GM12878 (cell line): ENCODE measurements around the gene TLR10. TPM values are rescaled to one million over a fixed set of nuclear protein-coding genes. Genes with fewer than 3 reads are reported as not detected.
A peak's percentile ranks its signal among the peaks of the same experiment; 100 is the strongest.

Source experiments
- ATAC-seq: fragments of 200-7000 bp; cut with Tn5 transposase; 3 replicates; pipeline ENCODE4 v1.9.1; 2020; ENCODE audit warnings: mild to moderate bottlenecking, moderate library complexity
- BruUV-seq: library from RNA; stranded (reverse); fragments of 400-500 nt; replicated peaks from 2 replicates; lab custom pipeline; 2021; lab: Mats Ljungman, UMichigan
- CTCF ChIA-PET: fragments of 300-600 bp; sonication (Branson Sonifier 250); formaldehyde crosslinking; extraction: SDS; loops from one replicate; lab custom pipeline; 2021; ENCODE audit warnings: inconsistent platforms; lab: Yijun Ruan, JAX
- POLR2A ChIA-PET: fragments of 350-600 bp; formaldehyde crosslinking; extraction: SDS; loops from one replicate; lab custom pipeline; 2021; ENCODE audit warnings: inconsistent platforms; lab: Charles Lee
- RAD21 ChIA-PET: fragments of 300-600 bp; sonication (Branson Sonifier 250); formaldehyde crosslinking; loops from one replicate; lab custom pipeline; 2023; ENCODE audit warnings: antibody characterized with exemption; ENCODE audit not compliant: unreplicated experiment; lab: Charles Lee
- SMC1A ChIA-PET: fragments of 300-600 bp; sonication (Branson Sonifier 250); formaldehyde crosslinking; loops from one replicate; lab custom pipeline; 2023; ENCODE audit not compliant: unreplicated experiment, uncharacterized antibody; lab: Charles Lee
- DNase-seq: peaks from one replicate; pipeline ENCODE4 v3.0.0-alpha.2; 2011; ENCODE audit warnings: low read depth, low spot score
- FAIRE-seq: peaks from 3 replicates; lab custom pipeline; 2011; peaks lifted over from hg19 to GRCh38; lab: Jason Lieb, UNC
- H2AFZ ChIP-seq: 2 replicates; pipeline ENCODE4 v1.6.0; 2011; ENCODE audit warnings: low read depth, low read length, control low read depth; ENCODE audit not compliant: control insufficient read depth
- H3K27ac ChIP-seq: 2 replicates; pipeline ENCODE4 v1.5.1; 2011; ENCODE audit warnings: control low read depth; ENCODE audit not compliant: control insufficient read depth, insufficient read depth
- H3K27me3 ChIP-seq, 2 experiments: replicated peaks in 1 of 2; 2 replicates each; pipeline versions ENCODE4 v1.6.0 to v1.6.1; 2011; ENCODE audit warnings: low read length in 1 of 2; ENCODE audit not compliant: control insufficient read depth in 2 of 2, insufficient read depth in 2 of 2
- H3K36me3 ChIP-seq, 2 experiments: 2 replicates each; pipeline ENCODE4 v1.5.1; 2011; ENCODE audit warnings: low read length in 1 of 2; ENCODE audit not compliant: control insufficient read depth in 2 of 2, insufficient read depth in 2 of 2
- H3K4me1 ChIP-seq: 2 replicates; pipeline ENCODE4 v1.6.1; 2011; ENCODE audit warnings: mild to moderate bottlenecking, low read length, moderate library complexity, mixed read lengths; ENCODE audit not compliant: control insufficient read depth, insufficient read depth
- H3K4me2 ChIP-seq: 2 replicates; pipeline ENCODE4 v1.6.0; 2011; ENCODE audit warnings: control low read depth; ENCODE audit not compliant: control insufficient read depth, insufficient read depth
- H3K4me3 ChIP-seq: fragments of 200-600 bp; sonication (generic); 2 replicates; pipeline ENCODE4 v1.5.1; 2016
- H3K79me2 ChIP-seq: 2 replicates; pipeline ENCODE4 v1.6.0; 2011; ENCODE audit warnings: low read length; ENCODE audit not compliant: control insufficient read depth, insufficient read depth
- H3K9ac ChIP-seq: 2 replicates; pipeline ENCODE4 v1.8.0; 2011; ENCODE audit warnings: low read length, control low read depth, mixed read lengths; ENCODE audit not compliant: control insufficient read depth, insufficient read depth
- H3K9me3 ChIP-seq: replicated peaks from 3 replicates; pipeline ENCODE4 v1.5.1; 2011; ENCODE audit warnings: mild to moderate bottlenecking, low read length; ENCODE audit not compliant: control insufficient read depth, insufficient read depth
- H4K20me1 ChIP-seq: 2 replicates; pipeline ENCODE4 v1.6.0; 2011; ENCODE audit not compliant: control insufficient read depth, insufficient read depth
- CBX5 ChIP-seq: sonication (generic); IDR thresholded peaks from 2 replicates; pipeline ENCODE4 v1.6.1; 2016; ENCODE audit warnings: low read depth, moderate library complexity, mild to moderate bottlenecking, inconsistent platforms
- FOXM1 ChIP-seq: IDR thresholded peaks from 2 replicates; pipeline ENCODE4 v1.6.1; 2012; ENCODE audit warnings: low read depth, mild to moderate bottlenecking, inconsistent platforms, low read length, moderate library complexity
- RAD51 ChIP-seq: fragments of 450-650 bp; IDR thresholded peaks from 2 replicates; pipeline ENCODE4 v1.6.1; 2016; ENCODE audit warnings: moderate library complexity, mild to moderate bottlenecking, inconsistent platforms
- RCOR1 ChIP-seq: conservative IDR thresholded peaks from 2 replicates; pipeline ENCODE4 v1.6.1; 2012; ENCODE audit warnings: low read depth, low read length, improper control_type of control experiment
- RELA ChIP-seq: fragments of 450-650 bp; IDR thresholded peaks from 2 replicates; pipeline ENCODE4 v1.8.0; 2014; ENCODE audit warnings: borderline replicate concordance; ENCODE audit not compliant: partially characterized antibody
- SIX5 ChIP-seq: IDR thresholded peaks from 2 replicates; pipeline ENCODE4 v1.6.1; 2011; ENCODE audit warnings: mild to moderate bottlenecking, low read depth, low read length, moderate library complexity; ENCODE audit not compliant: severe bottlenecking
- WGBS: methylation state at CpG from one replicate; pipeline ENCODE4 v1.1.6; 2016; ENCODE audit warnings: low lambda C conversion rate; ENCODE audit not compliant: insufficient replicate concordance, insufficient coverage; ENCODE audit errors: missing lambda C conversion rate; 5-methylcytosine and 5-hydroxymethylcytosine counted together
- in situ Hi-C: fragments of 300-500 bp; cut with MboI; formaldehyde crosslinking; loops from 9 replicates; pipeline ENCODE4 v1.14.3; 2018; ENCODE audit warnings: mixed read lengths
- intact Hi-C: fragments of 100-400 bp; cut with micrococcal nuclease; formaldehyde crosslinking; loops from one replicate; pipeline ENCODE4 v1.14.2; 2022; ENCODE audit not compliant: unreplicated experiment
- polyA plus RNA-seq, 11 experiments: library from polyadenylated mRNA; depleted of rRNA in 4 of 11; unstranded in 6 of 11; stranded (reverse) in 5 of 11; fragments of >200 nt; fragmentation: Nextera tagmentation in 4 of 11; fragmentation: Illumina TruSeq in 1 of 11; extraction: Ambion mirVana in 4 of 11; extraction: Trizol in 1 of 11; gene quantifications; 1 replicate in 1 of 11; 2 replicates in 10 of 11; pipeline versions ENCODE4 v1.2.1 to v1.2.3, GENCODE V29; 2011 to 2016; ENCODE audit warnings: inconsistent platforms in 2 of 11, missing spikeins in 2 of 11, low read depth in 1 of 11
- total RNA-seq, 4 experiments: library from RNA; depleted of rRNA in 3 of 4; stranded (reverse); fragments of >200 nt in 3 of 4; fragmentation: Illumina TruSeq in 1 of 4; extraction: Trizol in 1 of 4; gene quantifications; 2 replicates each; pipeline versions ENCODE4 v1.2.1 to v1.2.3, GENCODE V29; 2013 to 2021
- TF ChIP-seq, protein P1 (sequence below): fragments of 450-650 bp; IDR thresholded peaks from 2 replicates; pipeline ENCODE4 v1.6.1; 2017; ENCODE audit warnings: low read depth, mild to moderate bottlenecking, moderate library complexity

The TLR10 gene
- total and polyA plus RNA-seq, 10 of the 15 experiments (the other 5 are each of a cell fraction or from before 2014, with no cell fraction given), result 31.5 to 149 (median 64.9) TPM

DNA sequence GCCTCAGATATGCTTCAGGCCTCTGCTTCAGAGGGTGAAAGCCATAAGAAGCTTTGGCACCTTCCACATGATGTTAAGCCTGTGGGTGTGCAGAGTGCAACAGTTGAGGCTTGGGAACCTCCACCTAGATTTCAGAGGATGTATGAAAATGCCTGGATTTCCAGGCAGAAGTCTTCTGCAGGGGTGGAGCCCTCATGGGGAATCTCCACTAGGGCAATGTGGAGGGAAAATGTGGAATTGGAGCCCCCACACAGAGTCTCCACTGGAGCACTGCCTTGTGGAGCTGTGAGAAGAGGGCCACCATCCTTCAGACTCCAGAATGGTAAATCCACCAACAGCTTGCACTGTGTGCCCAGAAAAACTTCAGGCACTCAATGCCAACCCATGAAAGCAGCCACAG is 35.2 kb downstream of the TLR10 start:
- Histone ChIP-seq H4K20me1 (no peaks in the 10 kb centered on the region), H3K27ac (no peak overlapping the region), H3K4me1 (peaks cover 16% of the 10 kb centered on the region), H3K4me3 (no peak overlapping the region), H3K9me3 (peaks cover 6% of the 10 kb centered on the region), H2AFZ (no peak overlapping the region), H3K4me2 (no peak overlapping the region), H3K9ac (no peak overlapping the region), H3K79me2 (no peaks in the 10 kb centered on the region), H3K27me3 (no peaks in the 10 kb centered on the region), H3K36me3 (no peaks in the 10 kb centered on the region)
- TF ChIP-seq FOXM1 (no peak), SIX5 (no peak), RELA (no peak), CBX5 (peak; percentile 73; the same call in 1 of the 2 replicates)
- TF ChIP-seq, protein P1, sequence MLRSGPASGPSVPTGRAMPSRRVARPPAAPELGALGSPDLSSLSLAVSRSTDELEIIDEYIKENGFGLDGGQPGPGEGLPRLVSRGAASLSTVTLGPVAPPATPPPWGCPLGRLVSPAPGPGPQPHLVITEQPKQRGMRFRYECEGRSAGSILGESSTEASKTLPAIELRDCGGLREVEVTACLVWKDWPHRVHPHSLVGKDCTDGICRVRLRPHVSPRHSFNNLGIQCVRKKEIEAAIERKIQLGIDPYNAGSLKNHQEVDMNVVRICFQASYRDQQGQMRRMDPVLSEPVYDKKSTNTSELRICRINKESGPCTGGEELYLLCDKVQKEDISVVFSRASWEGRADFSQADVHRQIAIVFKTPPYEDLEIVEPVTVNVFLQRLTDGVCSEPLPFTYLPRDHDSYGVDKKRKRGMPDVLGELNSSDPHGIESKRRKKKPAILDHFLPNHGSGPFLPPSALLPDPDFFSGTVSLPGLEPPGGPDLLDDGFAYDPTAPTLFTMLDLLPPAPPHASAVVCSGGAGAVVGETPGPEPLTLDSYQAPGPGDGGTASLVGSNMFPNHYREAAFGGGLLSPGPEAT, result no peak
- intact Hi-C loops, result no loop called here
- BruUV-seq, result no TSS peak
- ChIA-PET SMC1A (no interaction called here), POLR2A (no interaction called here), CTCF (no interaction called here), RAD21 (no interaction called here)
- ATAC-seq (no peak), FAIRE-seq (no peak), DNase-seq (no peak)
- in situ Hi-C loops, result no loop called here

DNA sequence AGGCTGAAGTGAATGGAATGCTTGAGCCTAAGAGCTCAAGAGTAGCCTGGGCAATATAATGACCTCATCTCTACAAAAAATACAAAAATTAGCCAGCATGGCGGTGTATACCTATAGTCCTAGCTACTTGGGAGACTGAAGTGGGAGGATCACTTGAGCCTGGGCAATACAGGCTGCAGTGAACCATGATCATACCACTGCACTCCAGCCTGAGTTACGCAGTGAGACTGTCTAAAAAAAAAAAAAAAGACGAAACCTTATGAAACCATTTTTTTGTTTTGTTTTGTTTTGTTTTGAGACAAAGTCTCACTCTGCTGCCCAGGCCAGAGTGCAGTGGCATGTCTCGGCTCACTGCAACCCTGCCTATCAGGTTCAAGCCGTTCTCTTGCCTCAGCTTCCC is 36.9 kb downstream of the TLR10 start:
- H3K79me2 ChIP-seq, result no peaks in the 10 kb centered on the region
- no peaks in the 10 kb centered on the region for H3K36me3 ChIP-seq
- no peak; the same call in none of the 3 replicates for ATAC-seq
- BruUV-seq, result no TSS peak
- no peak overlapping the region for H3K4me2 ChIP-seq
- no peaks in the 10 kb centered on the region for H4K20me1 ChIP-seq
- TF ChIP-seq RAD51, result no peak
- TF ChIP-seq RCOR1, result no peak
- no peak overlapping the region for H3K27ac ChIP-seq
- 37% methylated on average over 5 of the region's 5 CpGs for WGBS
- no peak overlapping the region for H3K4me3 ChIP-seq
- H3K4me1 ChIP-seq, result peaks cover 6% of the 10 kb centered on the region; the same call in 1 of the 2 replicates
- ChIA-PET SMC1A (interaction anchor here (3.7 kb wide), 1 partner anchor 13 kb away, joined by 17 read pairs; no protein-coding TSS in a partner anchor), CTCF (interaction anchor here (1.0 kb wide), 1 partner anchor 14 kb away, joined by 3 read pairs; no protein-coding TSS in a partner anchor), POLR2A (interaction anchor here (0.7 kb wide), 1 partner anchor 1937 kb away, joined by 5 read pairs; no protein-coding TSS in a partner anchor), RAD21 (interaction anchor here (0.8 to 1.3 kb wide), 2 partner anchors 13 to 14 kb away, joined by 3 read pairs; no protein-coding TSS in a partner anchor)
- no peak for DNase-seq
- no peak for FAIRE-seq
- H2AFZ ChIP-seq, result no peak overlapping the region
- no peak overlapping the region for H3K9ac ChIP-seq
- in situ Hi-C loops, result no loop called here
- intact Hi-C loops, result no loop called here
- no peaks in the 10 kb centered on the region for H3K27me3 ChIP-seq
- H3K9me3 ChIP-seq, result peaks cover 8% of the 10 kb centered on the region
